Kidney glomerular epithelial cell (primary cell): ENCODE measurements around the gene SLF1.
"Not testable (repeated sequence)": the region's sequence is repeated elsewhere in the genome, so short reads cannot be mapped to it uniquely, and the experiment has no call there.

ENCODE experiments used
- DNase-seq: peaks from one replicate; lab custom pipeline; 2025; lab: John Stamatoyannopoulos, UW

Gene SLF1

DNA sequence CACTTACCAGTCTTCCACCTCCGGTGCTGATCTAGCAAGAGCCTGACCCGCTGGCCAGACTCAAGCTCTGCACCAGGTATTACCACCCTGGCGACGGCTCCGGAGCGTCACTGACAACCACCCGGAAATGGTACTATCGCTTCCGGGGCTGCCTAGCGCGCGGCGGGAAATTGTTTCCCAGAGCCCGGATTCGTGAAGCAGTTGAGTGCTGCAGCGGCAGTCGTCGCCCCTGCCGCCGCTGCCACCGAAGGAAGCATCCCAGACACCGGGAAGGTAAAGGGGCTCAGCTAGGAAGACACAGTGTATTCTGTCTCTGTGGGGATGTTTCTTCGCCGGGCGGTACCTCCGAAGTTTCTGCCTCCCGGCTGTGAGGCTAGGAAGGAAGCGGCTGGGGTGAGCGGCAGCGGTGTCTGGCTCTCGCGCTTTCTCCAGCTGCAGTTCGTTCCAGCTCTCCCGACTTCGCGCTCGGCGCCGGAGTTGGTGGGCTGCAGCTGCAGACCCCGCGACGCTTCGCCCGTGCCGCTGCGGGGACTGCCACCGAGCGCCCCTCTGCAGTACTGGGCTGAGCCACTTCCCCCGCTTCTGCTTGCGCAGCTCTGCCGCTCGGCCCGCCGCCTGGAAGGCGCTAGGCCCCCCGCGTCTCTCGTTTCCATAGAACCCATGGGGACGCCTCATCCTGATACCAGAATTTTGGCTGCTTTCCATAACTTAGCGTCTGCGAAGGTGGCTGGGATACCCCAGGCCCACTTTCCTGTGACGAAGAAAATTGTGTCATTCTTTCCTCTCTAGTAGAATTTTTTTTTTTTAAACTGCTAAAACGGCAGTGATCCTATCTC lies at the start of gene SLF1, which contains the start of gene KIAA0825:
Gene SLF1 (plus strand): TSS at position 177 of the 836 bp plus-strand sequence. CDS start 10,142 bp downstream, outside the sequence.
Gene KIAA0825 (minus strand): TSS at position 112 of the 836 bp plus-strand sequence. CDS start 81,478 bp downstream, outside the sequence.
- DNase-seq = peak; percentile 86

DNA sequence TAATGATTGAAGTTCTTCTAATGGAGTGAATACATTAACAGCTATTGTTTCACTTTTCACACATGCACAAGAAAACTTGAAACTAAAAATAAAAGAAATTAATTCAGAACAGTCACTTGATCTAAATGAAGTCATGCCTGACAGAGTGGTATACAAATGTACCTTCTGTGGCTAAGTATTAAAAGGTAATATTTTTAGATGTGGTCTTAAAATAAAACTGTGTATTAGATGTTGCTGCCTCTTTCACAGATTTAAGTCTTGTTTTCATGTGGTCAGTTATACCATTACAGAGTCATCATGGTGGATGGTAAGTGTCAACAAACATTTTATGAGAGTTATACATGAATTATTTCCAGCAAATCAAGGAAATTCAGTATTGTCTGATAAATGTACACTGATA lies 47.1 kb upstream of the SLF1 start:
- DNase-seq = no peak

DNA sequence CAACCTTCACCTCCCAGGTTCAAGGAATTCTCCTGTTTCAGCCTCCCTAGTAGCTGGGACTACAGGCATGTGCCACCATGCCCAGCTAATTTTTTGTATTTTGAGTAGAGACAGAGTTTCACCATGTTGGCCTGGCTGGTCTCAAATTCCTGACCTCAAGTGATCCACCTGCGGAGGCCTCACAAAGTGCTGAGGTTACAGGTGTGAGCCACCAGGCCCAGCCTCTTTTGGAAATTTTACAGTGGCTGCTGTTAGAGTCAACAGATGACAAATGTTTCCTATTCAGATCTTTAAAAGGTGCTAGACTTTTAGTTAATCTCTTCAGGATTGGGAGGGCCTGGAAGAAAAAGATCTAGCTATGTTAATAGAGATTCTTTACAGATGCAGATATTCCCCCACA lies 45.1 kb upstream of the SLF1 start:
- not testable (repeated sequence) for DNase-seq

DNA sequence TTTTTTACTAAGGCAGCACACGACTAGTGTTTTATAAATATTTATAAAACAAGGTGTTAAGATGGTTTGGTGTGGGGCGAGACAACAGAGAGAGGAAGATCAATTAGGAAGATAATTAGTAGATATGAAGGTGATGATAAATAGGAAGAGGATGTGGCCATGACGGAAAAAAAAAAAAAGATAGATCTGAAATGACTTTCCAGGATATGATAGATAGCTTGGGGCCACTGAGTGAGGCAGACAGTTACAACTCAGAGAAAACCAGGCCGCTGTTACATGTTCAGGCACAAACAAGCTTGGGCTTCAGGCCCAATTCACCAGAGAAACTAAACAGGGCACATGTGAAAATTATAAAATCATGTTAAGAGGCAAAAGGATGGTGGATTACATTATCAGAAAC lies 43.3 kb upstream of the SLF1 start:
- DNase-seq = no peak

DNA sequence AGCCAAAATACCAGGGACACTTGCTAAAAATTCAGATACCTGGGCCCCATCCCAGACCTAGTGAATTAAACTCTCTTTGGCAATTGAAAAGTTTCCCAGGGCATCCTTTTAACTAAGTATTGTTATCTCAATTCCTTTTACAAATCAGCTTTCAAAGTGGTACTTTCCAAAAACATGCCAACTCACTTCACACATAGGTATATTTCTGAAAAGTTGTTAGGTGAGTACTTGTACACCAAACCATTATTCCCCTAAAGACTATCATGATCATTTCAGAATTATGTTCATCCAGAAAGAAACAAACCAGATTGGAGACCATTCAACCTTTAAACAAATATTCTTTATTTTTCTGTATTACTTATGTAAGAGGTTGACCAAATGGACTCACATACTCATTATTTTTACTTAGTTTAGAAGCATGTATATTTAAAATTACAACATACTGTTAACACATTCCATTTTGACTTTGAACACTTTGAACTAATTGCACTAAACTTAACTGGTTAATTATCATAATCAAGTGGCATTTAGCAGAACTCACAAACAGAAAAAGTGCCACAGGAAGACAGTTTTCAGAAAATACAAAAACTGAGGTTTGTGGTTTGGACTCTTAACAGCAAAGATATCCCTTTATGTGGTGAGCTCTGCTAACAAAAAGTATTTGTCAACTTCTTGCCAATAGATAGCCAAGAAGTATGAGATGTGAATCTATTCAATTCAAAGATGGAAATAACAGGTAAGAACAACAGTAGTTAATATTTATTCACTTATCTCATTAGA lies 40.8 kb upstream of the SLF1 start:
- no peak for DNase-seq

DNA sequence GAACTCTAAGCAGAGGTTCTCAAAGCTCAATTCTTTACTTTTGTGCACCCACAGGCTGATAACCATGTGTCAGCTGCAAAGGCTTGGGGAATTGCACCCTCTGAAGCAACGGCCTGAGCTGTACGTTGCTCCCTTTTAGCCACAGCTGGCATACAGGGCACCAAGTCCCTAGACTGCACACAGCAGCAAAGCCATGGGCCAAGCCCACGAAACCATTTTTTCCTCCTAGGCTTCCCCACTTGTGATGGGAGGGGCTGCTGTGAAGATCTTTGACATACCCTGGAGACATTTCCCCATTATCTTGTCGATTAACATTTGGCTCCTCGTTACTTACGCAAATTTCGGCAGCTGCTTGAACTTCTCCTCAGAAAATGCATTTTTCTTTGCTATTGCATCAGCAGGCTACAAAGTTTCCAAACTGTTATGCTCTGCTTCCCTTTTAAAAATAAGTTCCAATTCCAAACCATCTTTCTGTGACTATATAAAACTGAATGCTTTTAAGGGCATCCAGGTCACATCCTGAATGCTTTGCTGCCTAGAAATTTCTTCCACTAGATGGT lies 23.1 kb upstream of the SLF1 start:
- no peak for DNase-seq

DNA sequence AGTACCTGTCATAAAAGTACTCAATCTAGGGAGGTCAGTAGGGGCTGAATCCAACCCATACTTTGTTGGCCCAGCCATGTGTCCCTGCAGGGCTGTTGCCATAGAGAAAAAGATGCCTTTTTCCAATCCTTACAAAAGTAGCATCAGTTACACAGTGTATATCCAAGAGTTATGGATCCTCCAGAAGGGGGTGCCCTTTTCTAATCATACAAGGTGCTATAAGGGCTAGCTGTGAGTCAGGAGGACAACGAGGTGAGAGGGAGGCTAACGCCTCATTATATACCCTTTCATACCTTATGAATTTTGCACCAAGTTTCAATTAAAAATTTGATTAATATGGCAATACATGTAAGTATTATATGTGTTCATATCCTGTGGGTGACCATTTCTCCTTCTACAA lies 4.9 kb upstream of the SLF1 start:
- no peak for DNase-seq

DNA sequence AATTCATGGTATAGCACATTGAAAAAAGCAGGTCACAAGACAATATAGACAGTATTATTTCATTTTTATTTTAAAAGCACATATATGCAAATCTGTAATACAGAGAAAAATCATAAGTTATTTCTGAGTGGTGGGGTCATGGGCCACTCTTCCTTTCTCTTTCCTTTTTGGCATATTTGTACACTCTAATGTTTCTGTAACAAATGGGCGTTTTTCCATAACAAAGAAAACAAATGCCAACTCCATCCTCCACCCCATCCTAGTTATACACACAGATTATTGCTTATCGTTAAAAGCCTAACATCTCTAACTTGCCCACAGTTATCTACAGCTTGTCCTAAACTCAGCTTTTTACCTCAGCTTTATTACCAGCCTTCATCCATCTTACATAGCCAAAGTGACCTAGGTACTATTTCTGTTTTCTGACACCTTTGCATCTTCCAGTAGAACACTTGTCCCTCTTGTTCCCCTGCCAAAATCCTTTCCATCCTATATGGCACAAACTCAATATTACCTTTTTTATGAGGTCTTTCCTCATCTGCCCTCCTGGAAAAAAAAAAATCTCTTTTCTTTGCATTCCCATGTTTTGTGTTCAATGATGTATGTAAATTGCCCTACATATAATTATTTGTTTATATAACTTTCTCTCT lies 4.2 kb upstream of the SLF1 start:
- DNase-seq = no peak

DNA sequence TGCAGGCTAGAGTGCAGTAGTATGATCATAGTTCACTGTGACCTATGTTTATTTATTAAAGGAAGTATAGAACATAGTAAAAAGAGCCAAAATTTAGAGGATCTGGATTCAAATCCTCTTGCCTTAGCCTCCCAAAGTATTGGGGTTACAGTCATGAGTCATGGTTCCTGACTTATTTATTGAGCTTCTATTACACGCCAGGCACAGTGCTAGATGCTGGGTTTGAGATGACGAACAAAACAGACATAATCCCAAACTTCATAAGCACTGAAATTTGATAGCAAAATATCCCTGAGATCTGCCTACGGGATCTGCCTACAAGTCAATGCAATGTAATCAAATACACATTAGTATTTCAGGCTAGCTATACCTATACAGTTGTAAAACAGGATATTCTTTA lies 2.6 kb upstream of the SLF1 start:
- DNase-seq = no peak

DNA sequence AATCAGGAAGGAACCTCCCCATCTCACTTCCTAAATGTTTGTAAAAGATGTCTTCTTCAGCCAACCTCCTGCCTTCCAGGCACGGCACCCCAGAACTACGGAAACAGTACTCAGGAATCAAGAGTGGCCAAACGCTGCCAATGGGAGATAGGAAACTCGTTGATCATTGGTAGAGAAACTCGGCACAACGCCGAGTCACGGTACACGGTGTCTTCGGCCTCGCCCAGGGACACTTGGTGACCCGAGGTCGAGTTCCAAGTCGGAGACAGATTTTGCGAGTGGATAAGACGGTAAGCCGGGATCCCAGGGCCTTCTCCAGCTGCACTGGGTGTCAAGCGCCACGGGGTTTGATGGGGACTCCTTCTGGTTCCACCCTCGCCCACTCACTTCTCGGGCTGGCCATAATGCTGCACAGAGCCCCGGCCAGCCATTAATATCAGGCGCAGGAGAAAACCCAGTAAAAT lies 408 bp upstream of the SLF1 start:
- peak; percentile 57 for DNase-seq

DNA sequence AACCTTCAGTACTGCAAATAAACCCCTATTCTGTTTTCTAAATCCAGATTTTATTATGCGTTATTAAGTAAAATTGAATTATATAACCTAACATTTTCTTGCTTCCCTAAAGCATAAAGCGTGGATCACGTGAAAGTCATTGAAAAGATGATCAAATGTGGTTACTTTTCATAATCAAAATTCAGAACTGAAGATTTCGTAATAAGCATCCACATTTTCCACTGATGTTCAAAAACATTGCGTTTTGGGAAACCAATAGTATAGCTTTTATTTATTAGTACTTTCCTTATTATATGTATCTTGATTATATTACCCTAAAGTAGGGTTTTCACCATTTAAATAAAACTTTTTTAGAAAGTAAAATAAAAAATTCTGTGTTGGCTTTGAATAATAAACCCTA lies 1.8 kb downstream of the SLF1 start:
- DNase-seq = no peak

DNA sequence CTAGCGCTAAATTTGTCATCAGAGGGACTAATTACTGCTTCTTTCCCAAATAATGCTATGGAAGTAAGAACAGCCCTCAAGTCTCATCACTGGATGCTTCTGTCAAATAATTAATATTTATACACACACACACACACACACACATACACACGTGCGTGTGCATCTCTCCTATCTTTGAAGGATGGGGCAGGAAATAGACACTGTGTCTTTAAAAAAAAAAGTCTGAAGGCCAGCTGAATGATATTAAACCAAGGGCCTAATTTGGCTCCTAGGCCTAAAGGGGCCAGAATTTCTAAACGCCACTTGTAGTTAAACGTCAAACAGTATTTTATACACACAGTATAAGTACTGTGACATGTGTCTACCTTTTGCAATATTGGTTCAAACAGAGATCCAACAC lies 3.3 kb downstream of the SLF1 start:
- DNase-seq = no peak

DNA sequence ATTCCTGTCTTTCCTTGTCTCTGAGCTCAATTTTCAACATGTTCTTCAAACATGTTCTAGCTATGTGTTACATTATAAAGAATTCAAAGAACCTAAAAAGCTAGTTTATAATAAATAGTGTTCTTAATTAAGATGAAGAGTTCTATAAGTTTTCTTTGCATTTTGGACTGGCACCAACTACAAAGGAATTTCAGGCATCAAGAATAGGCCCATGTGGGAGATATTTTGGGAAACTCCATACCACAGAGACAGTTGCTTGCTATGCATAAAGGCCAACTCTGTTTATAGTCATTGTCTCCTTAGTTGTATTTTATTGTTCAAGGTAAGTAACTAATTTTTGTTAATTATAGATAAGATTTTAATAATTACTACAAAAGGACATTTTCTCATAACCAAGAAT lies 4.5 kb downstream of the SLF1 start:
- DNase-seq = no peak

DNA sequence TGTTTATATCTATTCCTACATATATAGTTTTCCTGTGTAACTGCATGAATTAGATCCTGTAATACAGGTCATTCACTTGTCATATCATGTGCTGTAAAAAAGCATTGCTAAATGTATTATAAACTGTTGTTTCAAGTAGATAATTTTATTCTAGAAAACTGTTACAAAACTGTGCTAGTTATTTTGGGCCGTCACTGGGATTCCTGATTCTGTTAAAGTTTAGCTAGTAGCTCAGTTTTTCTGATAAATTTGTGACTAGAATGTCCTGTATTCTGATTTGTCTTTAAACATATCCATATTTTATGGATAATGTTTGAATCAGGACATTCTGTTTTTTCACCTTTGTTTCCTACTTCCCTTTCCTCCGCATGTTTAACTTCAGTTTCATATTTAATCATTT lies 5.4 kb downstream of the SLF1 start:
- DNase-seq = no peak

DNA sequence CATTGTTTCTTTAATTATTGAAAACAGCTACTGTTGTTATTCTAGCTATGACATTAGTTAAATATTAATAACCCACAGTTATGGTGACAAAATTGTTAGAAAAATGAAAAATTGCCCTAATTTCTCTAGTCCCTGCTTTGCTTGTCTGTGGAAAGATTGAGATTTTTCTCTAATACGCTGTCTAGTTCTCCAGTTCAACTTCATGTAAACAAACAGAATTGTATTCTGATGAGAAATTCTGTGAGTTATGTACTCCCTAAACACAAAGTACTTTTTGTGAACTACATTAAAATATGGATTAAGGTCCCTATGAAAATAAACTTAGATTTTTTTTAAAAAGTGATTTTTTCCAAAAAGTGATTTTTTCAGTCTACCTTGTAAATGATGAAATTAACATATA lies 8.7 kb downstream of the SLF1 start:
- DNase-seq = no peak

DNA sequence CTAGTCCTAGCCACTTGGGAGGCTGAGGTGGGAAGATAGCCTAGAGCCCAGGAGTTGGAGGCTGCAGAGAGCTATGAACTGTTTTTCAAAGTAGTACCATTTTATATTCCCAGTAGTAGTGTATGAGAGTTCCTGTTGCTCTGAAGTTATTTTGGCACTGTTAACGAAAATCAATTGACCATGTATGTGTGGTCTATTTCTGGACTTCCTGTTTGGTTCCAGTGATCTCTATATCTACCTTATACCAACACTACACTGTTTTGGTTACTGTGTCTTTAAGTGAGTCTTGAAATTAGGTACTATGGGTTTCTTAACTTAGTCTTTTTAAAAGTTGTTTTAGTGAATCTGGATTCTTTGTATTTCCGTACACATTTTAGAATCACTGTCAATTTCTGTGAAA lies 13.6 kb downstream of the SLF1 start:
- no peak for DNase-seq

DNA sequence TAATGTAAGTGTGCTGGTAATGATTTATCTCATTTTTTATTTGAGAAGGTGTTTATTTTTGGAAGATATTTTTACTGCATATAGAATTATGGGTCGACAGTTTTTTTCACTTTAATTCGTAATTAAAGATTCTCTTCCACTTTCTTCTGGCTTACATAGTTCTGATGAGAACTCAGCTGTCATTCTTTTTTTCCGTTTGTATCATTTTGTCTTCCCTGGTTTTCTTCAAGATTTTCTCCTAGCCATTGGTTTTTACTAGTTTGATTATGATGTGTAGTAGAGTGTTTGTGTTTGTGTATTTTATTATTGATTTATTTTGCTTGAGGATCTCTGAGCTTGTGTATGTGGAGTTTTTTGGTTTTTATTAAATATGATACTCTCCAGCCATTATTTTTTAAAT lies 21.7 kb downstream of the SLF1 start:
- no peak for DNase-seq

DNA sequence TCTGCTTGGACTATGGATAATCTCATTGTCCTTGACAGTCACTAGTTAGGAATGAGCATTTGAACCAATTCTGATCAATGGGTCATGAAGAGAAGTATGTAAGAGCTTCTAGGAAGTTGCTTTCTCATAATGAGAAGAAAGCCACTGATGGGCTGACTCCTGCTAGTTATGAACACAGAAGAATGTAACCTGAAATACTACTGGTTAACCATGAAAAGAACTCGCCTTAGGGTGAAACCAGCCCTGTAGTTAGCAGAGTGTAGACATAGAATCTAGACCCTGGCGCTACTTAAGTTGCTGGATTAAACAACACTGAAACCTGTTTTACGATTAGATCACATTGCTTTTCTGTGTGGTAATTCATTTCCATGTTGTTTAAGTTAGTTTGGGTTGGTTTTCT lies 26.6 kb downstream of the SLF1 start:
- no peak for DNase-seq

DNA sequence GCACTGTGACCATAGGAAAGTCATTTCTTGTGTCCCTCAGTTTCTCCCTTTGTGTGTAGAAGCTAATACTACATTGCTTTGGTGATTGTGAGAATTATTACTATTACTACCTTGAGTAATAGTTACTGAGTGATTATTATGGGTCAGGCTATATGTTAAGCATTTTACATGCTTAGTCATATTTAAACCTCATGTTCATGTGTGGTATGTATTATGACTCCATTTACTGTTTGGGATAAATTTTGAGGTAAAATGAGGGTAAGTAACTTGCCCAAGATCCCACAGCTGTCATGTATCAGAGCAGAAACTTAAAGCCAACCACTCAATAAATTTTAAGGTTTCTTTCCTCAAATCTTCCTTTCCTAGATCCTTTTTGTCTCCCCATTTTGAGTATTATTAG lies 28.3 kb downstream of the SLF1 start:
- no peak for DNase-seq

DNA sequence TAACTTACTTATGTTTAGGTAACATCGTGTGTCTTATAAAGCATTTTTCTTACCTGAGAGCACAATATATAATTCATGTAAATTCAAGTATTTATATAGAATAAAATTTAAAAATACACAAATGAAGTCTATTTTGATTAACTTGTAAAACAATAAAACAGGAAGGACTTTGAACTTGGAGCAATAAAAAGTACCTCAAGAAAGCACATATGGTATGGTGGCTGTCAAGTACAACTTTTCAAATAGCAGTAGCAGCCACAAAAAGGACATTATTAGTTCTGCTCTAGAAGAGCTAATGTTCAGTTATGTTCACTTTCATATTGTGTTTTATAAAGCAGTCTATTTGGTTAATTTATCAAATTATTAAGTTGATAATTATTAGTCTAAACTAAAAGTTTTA lies 31.4 kb downstream of the SLF1 start:
- no peak for DNase-seq

DNA sequence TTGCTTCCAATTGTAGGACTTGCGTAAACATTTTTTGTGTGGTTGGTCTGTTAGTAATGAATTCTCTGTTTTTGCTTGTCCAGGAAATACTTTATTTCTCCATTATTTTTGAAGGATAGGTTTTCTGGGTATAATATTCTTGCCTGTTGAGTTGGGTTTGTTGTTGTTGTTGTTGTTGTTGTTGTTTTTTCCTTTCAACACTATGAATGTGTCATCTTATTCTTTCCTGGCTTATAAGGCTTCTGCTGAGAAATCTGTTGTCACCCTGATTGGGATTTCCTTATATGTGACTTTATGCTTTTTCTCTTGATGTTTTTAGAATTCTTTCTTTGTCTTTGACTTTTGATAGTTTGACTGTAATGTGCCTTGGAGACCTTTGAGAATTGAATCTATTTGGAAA lies 39.8 kb downstream of the SLF1 start:
- no peak for DNase-seq

DNA sequence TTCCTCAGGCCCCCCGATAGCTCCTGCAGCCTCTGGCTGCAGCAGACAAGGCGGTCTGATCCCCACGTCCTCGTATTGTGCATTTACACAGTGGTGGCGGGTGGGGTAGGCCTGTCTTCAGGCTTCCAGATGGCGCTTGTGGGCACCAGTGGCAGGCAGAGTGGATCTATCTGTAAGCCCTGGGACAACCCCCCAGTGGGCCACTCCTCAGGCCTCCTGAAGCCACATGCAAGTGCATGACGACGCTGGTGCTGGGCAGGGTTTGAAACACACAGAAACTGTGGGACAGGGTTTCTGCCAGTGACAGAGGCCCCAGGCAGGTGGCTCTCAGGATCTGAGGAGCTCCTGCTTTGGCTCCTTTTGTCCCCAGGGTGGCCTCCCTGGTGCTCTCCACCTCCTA lies 42.0 kb downstream of the SLF1 start:
- DNase-seq = no peak
